Skeletal muscle tissue (tissue), 4 donors: Measurements from ENCODE around the gene SCAND1. TPM values are rescaled to one million over a fixed set of nuclear protein-coding genes. Genes with fewer than 3 reads are reported as not detected.

Source experiments
- H3K27ac ChIP-seq: one replicate; pipeline ENCODE4 v1.7.0; 2013; ENCODE audit warnings: mild to moderate bottlenecking, low read depth, low read length, inconsistent platforms
- H3K27me3 ChIP-seq, 3 donors: one replicate each; pipeline ENCODE4 v1.7.0; 2013; ENCODE audit warnings: low read length in 3 of 3; ENCODE audit not compliant: control insufficient read depth in 3 of 3, insufficient read depth in 3 of 3
- H3K36me3 ChIP-seq, 3 donors: one replicate each; pipeline ENCODE4 v1.7.0; 2013; ENCODE audit warnings: low read length in 3 of 3; ENCODE audit not compliant: control insufficient read depth in 3 of 3, insufficient read depth in 3 of 3
- H3K4me1 ChIP-seq, 3 donors: one replicate each; pipeline ENCODE4 v1.7.0; 2013; ENCODE audit warnings: low read length in 3 of 3, mild to moderate bottlenecking in 3 of 3; ENCODE audit not compliant: control insufficient read depth in 3 of 3, insufficient read depth in 3 of 3
- H3K4me3 ChIP-seq, 3 donors: one replicate each; pipeline ENCODE4 v1.7.0; 2013; ENCODE audit warnings: low read length in 3 of 3
- H3K9ac ChIP-seq, 3 donors: one replicate each; pipeline ENCODE4 v1.7.0; 2013; ENCODE audit warnings: low read length in 3 of 3, mild to moderate bottlenecking in 3 of 3, moderate library complexity in 2 of 3, low read depth in 1 of 3
- H3K9me3 ChIP-seq, 3 donors: one replicate each; pipeline ENCODE4 v1.7.0; 2013; ENCODE audit warnings: low read length in 3 of 3; ENCODE audit not compliant: control insufficient read depth in 3 of 3
- total RNA-seq: library from RNA; depleted of rRNA; stranded (reverse); fragments of >200 nt; gene quantifications from one replicate; pipeline ENCODE4 v1.2.3, GENCODE V29; 2014
- donor health status: Osteomylitis.

The SCAND1 gene
- total RNA-seq, 1 donor from 2014 or later = 28.7 TPM

- Histone ChIP-seq H3K27ac (no peak overlapping the region), H3K36me3 (peaks cover 12 to 22% (median 20%) of the 10 kb centered on the region in 3 donors), H3K4me3 (no peak overlapping the region), H3K9ac (no peak overlapping the region), H3K27me3 (no peaks in the 10 kb centered on the region), H3K4me1 (peaks cover 3 to 12% (median 9%) of the 10 kb centered on the region in 3 donors), H3K9me3 (no peaks in the 10 kb centered on the region)
Measured at GRCh38 chr20:35947489-35947888, 6.8 kb downstream of the SCAND1 start.

- H3K27ac ChIP-seq = no peak overlapping the region
- H3K4me3 ChIP-seq = no peak overlapping the region
- H3K9ac ChIP-seq = no peak overlapping the region
- H3K9me3 ChIP-seq = no peaks in the 10 kb centered on the region
- peaks cover 0 to under 1% (median 0%) of the 10 kb centered on the region in 3 donors for H3K4me1 ChIP-seq
- peaks cover 34 to 52% (median 39%) of the 10 kb centered on the region in 3 donors for H3K36me3 ChIP-seq
- no peaks in the 10 kb centered on the region for H3K27me3 ChIP-seq
Measured at GRCh38 chr20:35942243-35942642, 12.1 kb downstream of the SCAND1 start.

DNA sequence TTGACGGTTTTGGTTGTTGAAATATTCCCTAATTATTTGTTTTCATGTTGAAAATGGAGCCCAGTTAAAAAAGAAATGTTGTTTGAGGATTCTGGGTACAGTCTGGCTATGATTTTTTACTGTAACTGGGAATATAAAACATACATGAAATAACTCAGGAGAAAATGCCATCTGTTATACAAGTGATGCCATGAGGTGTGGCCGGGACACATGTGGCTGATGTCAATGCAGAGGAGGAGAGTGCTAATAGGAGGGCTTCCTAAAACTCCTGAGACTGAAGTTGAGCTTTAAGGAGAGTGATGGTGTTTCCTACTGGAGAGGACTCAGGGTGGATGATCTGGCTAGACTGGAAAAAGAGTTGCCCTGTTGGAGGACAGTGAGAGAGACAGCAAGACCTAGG is 12.7 kb downstream of the SCAND1 start:
- Histone ChIP-seq H3K4me3 (no peak overlapping the region), H3K27me3 (no peaks in the 10 kb centered on the region), H3K4me1 (no peaks in the 10 kb centered on the region), H3K9me3 (no peaks in the 10 kb centered on the region), H3K27ac (no peak overlapping the region), H3K9ac (no peak overlapping the region), H3K36me3 (peaks cover 32 to 54% (median 36%) of the 10 kb centered on the region in 3 donors)

DNA sequence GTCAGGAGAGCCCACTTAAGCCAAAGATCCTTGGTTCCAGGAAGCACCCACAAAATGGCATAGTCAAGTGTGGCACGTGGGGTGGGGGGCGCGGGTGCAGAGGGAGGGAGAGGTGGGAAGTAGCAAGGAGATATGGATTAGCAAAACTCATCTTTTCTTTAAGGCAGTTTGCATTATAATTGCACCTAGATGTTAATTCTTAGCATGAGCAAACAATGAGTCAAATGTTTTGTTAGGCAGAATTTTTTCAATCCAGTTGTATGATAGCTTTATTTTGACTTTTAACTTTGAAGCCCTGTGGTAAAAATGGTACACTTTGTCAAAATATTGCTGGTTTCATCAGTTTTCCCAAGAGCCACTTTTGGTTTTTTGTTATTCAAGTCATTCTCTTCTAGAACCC is 15.0 kb downstream of the SCAND1 start:
- Histone ChIP-seq H3K9me3 (no peaks in the 10 kb centered on the region), H3K9ac (no peak overlapping the region), H3K4me1 (no peaks in the 10 kb centered on the region), H3K36me3 (peaks cover 28 to 52% (median 28%) of the 10 kb centered on the region in 3 donors), H3K27ac (no peak overlapping the region), H3K4me3 (no peak overlapping the region), H3K27me3 (no peaks in the 10 kb centered on the region)

- Histone ChIP-seq H3K36me3 (peaks cover 14 to 35% (median 25%) of the 10 kb centered on the region in 3 donors), H3K27ac (no peak overlapping the region), H3K9ac (peak overlapping the region in 1 of 3 donors; percentile 29), H3K9me3 (no peaks in the 10 kb centered on the region), H3K27me3 (no peaks in the 10 kb centered on the region), H3K4me3 (no peak overlapping the region), H3K4me1 (no peaks in the 10 kb centered on the region)
Measured at GRCh38 chr20:35934050-35934449, 20.3 kb downstream of the SCAND1 start.

DNA sequence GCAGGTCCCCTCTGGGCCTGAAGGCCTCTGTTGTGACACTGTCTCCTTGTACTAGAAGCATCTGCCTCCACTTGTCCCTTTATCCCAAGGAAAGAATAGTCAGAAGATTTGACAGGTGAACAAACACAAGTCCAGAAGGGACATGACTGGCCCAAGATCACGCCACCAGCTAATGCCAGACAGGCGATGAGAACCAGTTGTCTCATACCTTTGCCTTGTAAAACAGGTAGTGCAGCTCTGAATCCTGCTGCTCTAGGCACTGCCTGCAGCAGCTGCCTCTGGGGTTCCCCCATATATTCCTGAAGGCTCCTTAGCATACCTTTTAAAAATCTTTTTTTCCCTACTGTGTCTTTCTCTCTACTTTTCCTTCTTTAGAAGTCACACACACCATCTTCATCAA is 25.0 kb downstream of the SCAND1 start:
- no peak overlapping the region for H3K4me3 ChIP-seq
- H3K36me3 ChIP-seq = peaks cover 15 to 34% (median 33%) of the 10 kb centered on the region in 3 donors
- H3K4me1 ChIP-seq = no peaks in the 10 kb centered on the region
- no peak overlapping the region for H3K9ac ChIP-seq
- H3K9me3 ChIP-seq = no peaks in the 10 kb centered on the region
- H3K27ac ChIP-seq = no peak overlapping the region
- H3K27me3 ChIP-seq = no peaks in the 10 kb centered on the region

GRCh38 chr20:35920523-35920922 is 33.8 kb downstream of the SCAND1 start:
- Histone ChIP-seq H3K4me3 (no peak overlapping the region), H3K9ac (no peak overlapping the region), H3K9me3 (no peaks in the 10 kb centered on the region), H3K4me1 (no peaks in the 10 kb centered on the region), H3K27me3 (no peaks in the 10 kb centered on the region), H3K27ac (no peak overlapping the region), H3K36me3 (peaks cover 19 to 28% (median 21%) of the 10 kb centered on the region in 3 donors)

GRCh38 chr20:35918021-35918420 is 36.3 kb downstream of the SCAND1 start:
- no peak overlapping the region for H3K9ac ChIP-seq
- H3K4me3 ChIP-seq = no peak overlapping the region
- H3K36me3 ChIP-seq = peaks cover 29 to 44% (median 31%) of the 10 kb centered on the region in 3 donors
- no peaks in the 10 kb centered on the region for H3K9me3 ChIP-seq
- H3K27me3 ChIP-seq = no peaks in the 10 kb centered on the region
- H3K4me1 ChIP-seq = no peaks in the 10 kb centered on the region
- no peak overlapping the region for H3K27ac ChIP-seq

DNA sequence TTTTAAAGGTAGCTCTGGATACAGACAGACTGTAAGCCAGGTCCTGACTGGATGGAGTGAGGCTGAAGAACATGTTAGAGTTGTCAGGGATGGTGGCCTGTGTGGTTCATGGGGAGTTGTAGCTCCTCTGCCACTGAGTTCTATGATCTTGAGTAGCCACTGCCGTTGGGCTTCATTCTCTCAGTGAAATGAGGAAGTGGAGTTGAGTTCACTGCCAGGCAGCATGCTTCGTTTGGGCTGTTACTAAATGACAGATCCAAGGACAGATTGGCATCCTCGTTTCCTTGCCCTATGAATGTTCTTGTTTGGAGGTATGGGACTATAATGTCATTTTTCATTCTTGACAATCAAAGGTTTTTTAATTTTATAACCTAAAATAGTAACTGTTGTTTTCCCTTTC is 37.2 kb downstream of the SCAND1 start:
- Histone ChIP-seq H3K36me3 (peaks cover 29 to 44% (median 31%) of the 10 kb centered on the region in 3 donors), H3K27me3 (no peaks in the 10 kb centered on the region), H3K27ac (no peak overlapping the region), H3K4me1 (no peaks in the 10 kb centered on the region), H3K9me3 (no peaks in the 10 kb centered on the region), H3K4me3 (no peak overlapping the region), H3K9ac (no peak overlapping the region)

GRCh38 chr20:35912881-35913280 is 41.4 kb downstream of the SCAND1 start:
- Histone ChIP-seq H3K4me3 (no peak overlapping the region), H3K9me3 (no peaks in the 10 kb centered on the region), H3K4me1 (peaks cover 0 to under 1% (median 0%) of the 10 kb centered on the region in 3 donors), H3K36me3 (peaks cover 20 to 31% (median 23%) of the 10 kb centered on the region in 3 donors), H3K9ac (no peak overlapping the region), H3K27me3 (no peaks in the 10 kb centered on the region), H3K27ac (no peak overlapping the region)
